MM.1S (cell line): ENCODE data around the gene QPCTL.
"Not testable (repeated sequence)": the region's sequence is repeated elsewhere in the genome, so short reads cannot be mapped to it uniquely, and the experiment has no call there.

Source experiments
- DNase-seq: peaks from one replicate; pipeline ENCODE4 v3.0.0-alpha.2; 2015
- H2AFZ ChIP-seq: fragments of 300-600 bp; sonication (generic); 2 replicates; pipeline ENCODE4 v1.6.0; 2016; ENCODE audit warnings: antibody characterized with exemption, low read length
- H3F3A ChIP-seq: fragments of 300-600 bp; sonication (generic); 2 replicates; pipeline ENCODE4 v1.6.1; 2016; ENCODE audit warnings: mild to moderate bottlenecking, antibody characterized with exemption, low read length, moderate library complexity, mixed read lengths; ENCODE audit not compliant: insufficient read depth
- H3K27ac ChIP-seq: fragments of 300-600 bp; sonication (generic); 2 replicates; pipeline ENCODE4 v1.5.1; 2016; ENCODE audit warnings: mild to moderate bottlenecking, low read length
- H3K27me3 ChIP-seq: fragments of 300-600 bp; sonication (generic); replicated peaks from 2 replicates; pipeline ENCODE4 v1.6.0; 2016; ENCODE audit warnings: low read length; ENCODE audit not compliant: insufficient read depth
- H3K36me3 ChIP-seq: fragments of 300-600 bp; sonication (generic); replicated peaks from 2 replicates; pipeline ENCODE4 v1.6.1; 2016; ENCODE audit warnings: mild to moderate bottlenecking, low read length, mixed read lengths; ENCODE audit not compliant: insufficient read depth
- H3K4me1 ChIP-seq: fragments of 300-600 bp; sonication (generic); 2 replicates; pipeline ENCODE4 v1.6.1; 2016; ENCODE audit warnings: low read length, mixed read lengths
- H3K4me2 ChIP-seq: fragments of 300-600 bp; sonication (generic); 2 replicates; pipeline ENCODE4 v1.6.0; 2016; ENCODE audit warnings: low read depth, low read length
- H3K4me3 ChIP-seq: fragments of 300-600 bp; sonication (generic); 2 replicates; pipeline ENCODE4 v1.5.1; 2016; ENCODE audit warnings: low read length, mixed read lengths
- H3K79me2 ChIP-seq: fragments of 300-600 bp; sonication (generic); 2 replicates; pipeline ENCODE4 v1.6.1; 2016; ENCODE audit warnings: mixed run types, low read length, mixed read lengths
- H3K9ac ChIP-seq: fragments of 300-600 bp; sonication (generic); 2 replicates; pipeline ENCODE4 v1.6.1; 2016; ENCODE audit warnings: low read length, mixed read lengths
- H3K9me2 ChIP-seq: fragments of 300-600 bp; sonication (generic); replicated peaks from 2 replicates; pipeline ENCODE4 v1.6.1; 2016; ENCODE audit warnings: mild to moderate bottlenecking, low read length, mixed read lengths; ENCODE audit not compliant: insufficient read depth
- H3K9me3 ChIP-seq: fragments of 300-600 bp; sonication (generic); replicated peaks from 2 replicates; pipeline ENCODE4 v1.6.1; 2016; ENCODE audit warnings: mild to moderate bottlenecking, low read length, mixed read lengths; ENCODE audit not compliant: insufficient read depth
- H4K20me1 ChIP-seq: fragments of 300-600 bp; sonication (generic); 2 replicates; pipeline ENCODE4 v1.6.1; 2016; ENCODE audit warnings: mild to moderate bottlenecking, low read length, moderate library complexity, mixed read lengths; ENCODE audit not compliant: insufficient read depth
- CTCF ChIP-seq: fragments of 300-600 bp; sonication (generic); IDR thresholded peaks from 2 replicates; pipeline ENCODE4 v1.5.1; 2016; ENCODE audit warnings: antibody characterized with exemption, low read length, mixed read lengths
- EZH2 ChIP-seq: fragments of 300-600 bp; sonication (generic); optimal IDR thresholded peaks from 2 replicates; pipeline ENCODE3; 2017; ENCODE audit warnings: low read depth, mild to moderate bottlenecking, antibody characterized with exemption, low read length, mixed read lengths
- EZH2phosphoT487 ChIP-seq: fragments of 300-600 bp; sonication (generic); IDR thresholded peaks from 2 replicates; pipeline ENCODE4 v1.6.1; 2018; ENCODE audit warnings: antibody characterized with exemption, low read length

Gene QPCTL

GRCh38 chr19:45742969-45743368, 50.5 kb downstream of the QPCTL start:
- Histone ChIP-seq H4K20me1 (no peaks in the 10 kb centered on the region), H3K9me2 (no peaks in the 10 kb centered on the region), H3K36me3 (no peaks in the 10 kb centered on the region), H3K4me2 (no peak overlapping the region), H2AFZ (no peak overlapping the region), H3K4me3 (no peak overlapping the region), H3K4me1 (no peaks in the 10 kb centered on the region), H3F3A (no peaks in the 10 kb centered on the region), H3K27me3 (peaks cover 38% of the 10 kb centered on the region), H3K27ac (no peak overlapping the region), H3K79me2 (no peaks in the 10 kb centered on the region), H3K9me3 (no peaks in the 10 kb centered on the region), H3K9ac (no peak overlapping the region)
- TF ChIP-seq EZH2 = no peak
- no peak for TF ChIP-seq EZH2phosphoT487
- no peak for TF ChIP-seq CTCF
- no peak for DNase-seq

- Histone ChIP-seq H3K9me3 (no peaks in the 10 kb centered on the region), H3K79me2 (no peaks in the 10 kb centered on the region), H3K4me1 (no peaks in the 10 kb centered on the region), H3K9ac (no peak overlapping the region), H2AFZ (no peak overlapping the region), H4K20me1 (no peaks in the 10 kb centered on the region), H3F3A (no peaks in the 10 kb centered on the region), H3K4me3 (no peak overlapping the region), H3K9me2 (no peaks in the 10 kb centered on the region), H3K27me3 (peaks cover 34% of the 10 kb centered on the region), H3K36me3 (no peaks in the 10 kb centered on the region), H3K4me2 (no peak overlapping the region), H3K27ac (no peak overlapping the region)
- no peak for DNase-seq
- TF ChIP-seq EZH2phosphoT487 = no peak
- TF ChIP-seq CTCF = no peak
- TF ChIP-seq EZH2 = no peak
Observed at GRCh38 chr19:45745606-45746005, 53.1 kb downstream of the QPCTL start.

GRCh38 chr19:45746866-45747265, 54.4 kb downstream of the QPCTL start:
- no peak overlapping the region for H2AFZ ChIP-seq
- no peak overlapping the region for H3K27ac ChIP-seq
- peaks cover 34% of the 10 kb centered on the region for H3K27me3 ChIP-seq
- H3K4me3 ChIP-seq = no peak overlapping the region
- H3K79me2 ChIP-seq = no peaks in the 10 kb centered on the region
- H3K9ac ChIP-seq = no peak overlapping the region
- no peaks in the 10 kb centered on the region for H3K9me3 ChIP-seq
- no peaks in the 10 kb centered on the region for H3K36me3 ChIP-seq
- H3F3A ChIP-seq = no peaks in the 10 kb centered on the region
- H3K9me2 ChIP-seq = no peaks in the 10 kb centered on the region
- H3K4me2 ChIP-seq = no peak overlapping the region
- no peak for DNase-seq
- no peak for TF ChIP-seq EZH2phosphoT487
- no peak for TF ChIP-seq EZH2
- no peak for TF ChIP-seq CTCF
- no peaks in the 10 kb centered on the region for H3K4me1 ChIP-seq
- no peaks in the 10 kb centered on the region for H4K20me1 ChIP-seq

- Histone ChIP-seq H3K27me3 (peaks cover 34% of the 10 kb centered on the region), H3F3A (no peaks in the 10 kb centered on the region), H3K9me3 (no peaks in the 10 kb centered on the region), H4K20me1 (no peaks in the 10 kb centered on the region), H3K4me3 (no peak overlapping the region), H2AFZ (no peak overlapping the region), H3K9ac (no peak overlapping the region), H3K36me3 (no peaks in the 10 kb centered on the region), H3K9me2 (no peaks in the 10 kb centered on the region), H3K4me1 (no peaks in the 10 kb centered on the region), H3K4me2 (no peak overlapping the region), H3K79me2 (no peaks in the 10 kb centered on the region), H3K27ac (no peak overlapping the region)
- DNase-seq = no peak
- TF ChIP-seq CTCF (no peak), EZH2phosphoT487 (no peak), EZH2 (no peak)
Observed at GRCh38 chr19:45747513-45747912, 55.0 kb downstream of the QPCTL start.

GRCh38 chr19:45751483-45751882, 59.0 kb downstream of the QPCTL start:
- H3K4me2 ChIP-seq, H3K79me2 ChIP-seq, H3K9me2 ChIP-seq, DNase-seq, H2AFZ ChIP-seq, H3K27me3 ChIP-seq, H3K9ac ChIP-seq, H3K4me1 ChIP-seq, H3K36me3 ChIP-seq, H3K4me3 ChIP-seq, H3F3A ChIP-seq, H3K9me3 ChIP-seq, H3K27ac ChIP-seq, H4K20me1 ChIP-seq: not testable (repeated sequence)
